GM18498 (cell line): ENCODE data around the gene THEM5.
"Not testable (repeated sequence)": the region's sequence is repeated elsewhere in the genome, so short reads cannot be mapped to it uniquely, and the experiment has no call there.

ENCODE experiments used
- ATAC-seq: cut with Tn5 transposase; IDR thresholded peaks from one replicate; pipeline ENCODE4 v1.9.1; 2021; ENCODE audit warnings: mild to moderate bottlenecking, moderate library complexity; ENCODE audit not compliant: unreplicated experiment

THEM5 gene

GRCh38 chr1:151868486-151868885 lies 15.0 kb upstream of the THEM5 start:
- no peak for ATAC-seq

- ATAC-seq = no peak
These were observed 14.4 kb upstream of the THEM5 start for GRCh38 chr1:151867765-151868411.

GRCh38 chr1:151867321-151867720 lies 13.8 kb upstream of the THEM5 start:
- ATAC-seq = no peak

GRCh38 chr1:151864411-151864810 lies 10.9 kb upstream of the THEM5 start:
- no peak for ATAC-seq

GRCh38 chr1:151862604-151863003 lies 9.1 kb upstream of the THEM5 start:
- no peak for ATAC-seq

- no peak for ATAC-seq
These were observed 7.1 kb upstream of the THEM5 start for GRCh38 chr1:151860504-151861187.

GRCh38 chr1:151859891-151860293 lies 6.4 kb upstream of the THEM5 start:
- ATAC-seq = no peak

- no peak for ATAC-seq
These were observed 5.6 kb upstream of the THEM5 start for GRCh38 chr1:151858886-151859665.

- ATAC-seq = no peak
These were observed 4.7 kb upstream of the THEM5 start for GRCh38 chr1:151858030-151858746.

GRCh38 chr1:151855933-151856332 lies 2.4 kb upstream of the THEM5 start:
- ATAC-seq = no peak

- not testable (repeated sequence) for ATAC-seq
These were observed 2.0 kb upstream of the THEM5 start for GRCh38 chr1:151855516-151855915.

- ATAC-seq = no peak
These were observed 1.1 kb upstream of the THEM5 start for GRCh38 chr1:151854658-151855057.

- ATAC-seq = no peak
These were observed 779 bp downstream of the THEM5 start for GRCh38 chr1:151852733-151853132.

GRCh38 chr1:151851886-151852285 lies 1.6 kb downstream of the THEM5 start:
- no peak for ATAC-seq

- ATAC-seq = no peak
These were observed 3.6 kb downstream of the THEM5 start for GRCh38 chr1:151849871-151850270.

GRCh38 chr1:151849126-151849525 lies 4.4 kb downstream of the THEM5 start:
- no peak for ATAC-seq

GRCh38 chr1:151847867-151848596 lies 5.5 kb downstream of the THEM5 start:
- ATAC-seq = no peak

- no peak for ATAC-seq
These were observed 6.8 kb downstream of the THEM5 start for GRCh38 chr1:151846686-151847237.

- no peak for ATAC-seq
These were observed 7.4 kb downstream of the THEM5 start for GRCh38 chr1:151846062-151846568.

- no peak for ATAC-seq
These were observed 10.1 kb downstream of the THEM5 start for GRCh38 chr1:151843398-151843797.
